Keratinocyte (primary cell): ENCODE results near the gene RCHY1.

Source experiments
- EZH2 ChIP-seq: IDR thresholded peaks from one replicate; pipeline ENCODE4 v1.6.1; 2012; ENCODE audit warnings: inconsistent platforms, mild to moderate bottlenecking, low read length, moderate library complexity
- TF ChIP-seq, protein P1 (sequence below), 3 experiments: IDR thresholded peaks in 1 of 3; conservative IDR thresholded peaks in 1 of 3; optimal IDR thresholded peaks in 1 of 3; 2 replicates in 2 of 3; 3 replicates in 1 of 3; pipeline versions ENCODE3 to v1.5.1; 2011; ENCODE audit warnings: low read length in 3 of 3, mild to moderate bottlenecking in 3 of 3, moderate library complexity in 2 of 3, control low read depth in 1 of 3, inconsistent platforms in 1 of 3; ENCODE audit not compliant: insufficient read depth in 2 of 3; ENCODE audit errors: extremely low read depth in 1 of 3

DNA sequence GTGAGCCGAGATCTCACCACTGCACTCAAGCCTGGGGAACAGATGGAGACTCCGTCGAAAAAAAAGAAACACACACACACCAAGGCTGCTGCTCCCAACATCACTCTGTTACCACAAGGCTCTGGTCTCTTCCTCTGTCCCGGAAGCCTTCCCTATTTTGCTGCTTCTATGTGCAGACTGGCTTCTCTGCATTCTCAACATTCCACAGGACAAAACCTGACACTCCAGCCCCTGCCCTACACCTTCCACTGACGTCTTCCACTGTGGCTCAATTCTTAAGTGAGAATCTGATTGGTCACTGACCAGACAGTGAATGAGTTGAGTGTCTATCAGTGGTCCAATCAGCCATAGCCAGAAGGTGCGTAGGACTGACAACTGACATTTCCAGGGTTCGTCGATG lies 47.6 kb upstream of the RCHY1 start:
- TF ChIP-seq, protein P1, sequence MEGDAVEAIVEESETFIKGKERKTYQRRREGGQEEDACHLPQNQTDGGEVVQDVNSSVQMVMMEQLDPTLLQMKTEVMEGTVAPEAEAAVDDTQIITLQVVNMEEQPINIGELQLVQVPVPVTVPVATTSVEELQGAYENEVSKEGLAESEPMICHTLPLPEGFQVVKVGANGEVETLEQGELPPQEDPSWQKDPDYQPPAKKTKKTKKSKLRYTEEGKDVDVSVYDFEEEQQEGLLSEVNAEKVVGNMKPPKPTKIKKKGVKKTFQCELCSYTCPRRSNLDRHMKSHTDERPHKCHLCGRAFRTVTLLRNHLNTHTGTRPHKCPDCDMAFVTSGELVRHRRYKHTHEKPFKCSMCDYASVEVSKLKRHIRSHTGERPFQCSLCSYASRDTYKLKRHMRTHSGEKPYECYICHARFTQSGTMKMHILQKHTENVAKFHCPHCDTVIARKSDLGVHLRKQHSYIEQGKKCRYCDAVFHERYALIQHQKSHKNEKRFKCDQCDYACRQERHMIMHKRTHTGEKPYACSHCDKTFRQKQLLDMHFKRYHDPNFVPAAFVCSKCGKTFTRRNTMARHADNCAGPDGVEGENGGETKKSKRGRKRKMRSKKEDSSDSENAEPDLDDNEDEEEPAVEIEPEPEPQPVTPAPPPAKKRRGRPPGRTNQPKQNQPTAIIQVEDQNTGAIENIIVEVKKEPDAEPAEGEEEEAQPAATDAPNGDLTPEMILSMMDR (optimal IDR thresholded peaks at IDR 0.05 in 1 of 3, IDR thresholded peaks at IDR 0.05 in 1 of 3, conservative IDR thresholded peaks at IDR 0.05 in 1 of 3; ENCODE audit: extremely low read depth in 1 of 3, insufficient read depth in 2 of 3, low read length in 3 of 3): no peak
- no peak for TF ChIP-seq EZH2
